Esophagus muscularis mucosa (tissue), 4 donors: ENCODE measurements around the gene TMEM154. TPM values are rescaled to one million over a fixed set of nuclear protein-coding genes. Genes with fewer than 3 reads are reported as not detected.
A peak's percentile ranks its signal among the peaks of the same experiment; 100 is the strongest.

Experiments
- DNase-seq: peaks from one replicate; pipeline ENCODE4 v3.0.0-alpha.2; 2017; ENCODE audit errors: extremely low spot score
- H3K27ac ChIP-seq, 4 donors: fragments of 200-600 bp; sonication (generic); replicated peaks in 1 of 4; 1 replicate in 3 of 4; 2 replicates in 1 of 4; pipeline ENCODE4 v1.5.1; 2016 to 2019; ENCODE audit warnings: mild to moderate bottlenecking in 1 of 4
- H3K27me3 ChIP-seq, 4 donors: fragments of 200-600 bp; sonication (generic); one replicate each; pipeline versions ENCODE4 v1.5.1 to v1.6.0; 2016 to 2019
- H3K36me3 ChIP-seq, 4 donors: fragments of 200-600 bp; sonication (generic); one replicate each; pipeline ENCODE4 v1.5.1; 2016 to 2019
- H3K4me1 ChIP-seq, 4 donors: fragments of 200-600 bp; sonication (generic); one replicate each; pipeline ENCODE4 v1.5.1; 2016 to 2019
- H3K4me3 ChIP-seq, 4 donors: fragments of 200-600 bp; sonication (generic); 1 replicate in 2 of 4; 2 replicates in 2 of 4; pipeline ENCODE4 v1.5.1; 2016 to 2019; ENCODE audit warnings: mild to moderate bottlenecking in 4 of 4, moderate library complexity in 1 of 4
- H3K9me3 ChIP-seq, 4 donors: fragments of 200-600 bp; sonication (generic); 1 replicate in 3 of 4; 2 replicates in 1 of 4; pipeline ENCODE4 v1.5.1; 2016 to 2019
- EP300 ChIP-seq: sonication (generic); formaldehyde crosslinking; IDR thresholded peaks from one replicate; pipeline ENCODE4 v1.6.1; 2017; ENCODE audit warnings: antibody characterized with exemption
- POLR2A ChIP-seq: fragments of 450-650 bp; IDR thresholded peaks from one replicate; pipeline ENCODE4 v1.6.1; 2017; ENCODE audit warnings: antibody characterized with exemption, moderate library complexity, mild to moderate bottlenecking, low read depth
- POLR2AphosphoS5 ChIP-seq, 2 donors: sonication (generic); formaldehyde crosslinking; IDR thresholded peaks; one replicate each; pipeline ENCODE4 v1.6.1; 2017; ENCODE audit warnings: antibody characterized with exemption in 2 of 2
- WGBS: methylation state at CpG from one replicate; pipeline ENCODE4 v1.1.5; 2018; 5-methylcytosine and 5-hydroxymethylcytosine counted together
- intact Hi-C: fragments of 100-400 bp; cut with DNase I; formaldehyde crosslinking; loops from one replicate; pipeline ENCODE4 v1.15.1; 2023
- total RNA-seq, 4 donors: library from RNA; depleted of rRNA; stranded (reverse); fragments of >200 nt; gene quantifications; one replicate each; pipeline versions ENCODE4 v1.1.0 to v1.2.1, GENCODE V29; 2016
- TF ChIP-seq, protein P1 (sequence below), 3 experiments: fragments of 200-600 bp in 2 of 3; fragments of 450-650 bp in 1 of 3; sonication (generic) in 2 of 3; IDR thresholded peaks; one replicate each; pipeline ENCODE4 v1.5.1; 2017 to 2019; ENCODE audit warnings: antibody characterized with exemption in 3 of 3, mild to moderate bottlenecking in 2 of 3, moderate library complexity in 1 of 3

TMEM154 gene
- total RNA-seq, 4 donors from 2014 or later: 1.1 to 2.9 (median 2.3) TPM

DNA sequence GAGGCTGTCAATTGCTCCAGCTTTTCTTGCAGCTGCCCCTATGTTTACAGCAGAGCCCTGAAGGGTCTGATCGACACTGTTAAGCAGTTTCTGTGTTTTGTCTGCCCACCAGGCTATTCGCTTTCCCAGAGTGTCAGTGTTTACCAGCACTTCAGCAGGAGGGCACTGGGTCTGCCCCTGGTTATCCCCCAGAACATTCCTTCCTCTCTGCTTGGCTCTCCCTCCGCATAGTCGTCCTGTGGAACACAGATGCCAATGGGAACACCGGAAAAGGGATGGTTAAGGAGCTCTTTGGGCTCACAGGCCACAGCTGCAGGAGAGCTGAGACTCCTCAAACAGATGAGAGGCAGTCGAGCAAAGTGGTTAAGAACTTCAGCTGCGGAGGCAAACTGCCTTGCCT lies 72.6 kb downstream of the TMEM154 start:
- H3K36me3 ChIP-seq: no peaks in the 10 kb centered on the region
- H3K4me1 ChIP-seq: peaks cover 0 to 22% (median 17%) of the 10 kb centered on the region in 4 donors
- H3K4me3 ChIP-seq: no peak overlapping the region
- H3K9me3 ChIP-seq: no peaks in the 10 kb centered on the region
- no peak for DNase-seq
- WGBS: 63% methylated on average over 7 of the region's 7 CpGs
- TF ChIP-seq, protein P1, sequence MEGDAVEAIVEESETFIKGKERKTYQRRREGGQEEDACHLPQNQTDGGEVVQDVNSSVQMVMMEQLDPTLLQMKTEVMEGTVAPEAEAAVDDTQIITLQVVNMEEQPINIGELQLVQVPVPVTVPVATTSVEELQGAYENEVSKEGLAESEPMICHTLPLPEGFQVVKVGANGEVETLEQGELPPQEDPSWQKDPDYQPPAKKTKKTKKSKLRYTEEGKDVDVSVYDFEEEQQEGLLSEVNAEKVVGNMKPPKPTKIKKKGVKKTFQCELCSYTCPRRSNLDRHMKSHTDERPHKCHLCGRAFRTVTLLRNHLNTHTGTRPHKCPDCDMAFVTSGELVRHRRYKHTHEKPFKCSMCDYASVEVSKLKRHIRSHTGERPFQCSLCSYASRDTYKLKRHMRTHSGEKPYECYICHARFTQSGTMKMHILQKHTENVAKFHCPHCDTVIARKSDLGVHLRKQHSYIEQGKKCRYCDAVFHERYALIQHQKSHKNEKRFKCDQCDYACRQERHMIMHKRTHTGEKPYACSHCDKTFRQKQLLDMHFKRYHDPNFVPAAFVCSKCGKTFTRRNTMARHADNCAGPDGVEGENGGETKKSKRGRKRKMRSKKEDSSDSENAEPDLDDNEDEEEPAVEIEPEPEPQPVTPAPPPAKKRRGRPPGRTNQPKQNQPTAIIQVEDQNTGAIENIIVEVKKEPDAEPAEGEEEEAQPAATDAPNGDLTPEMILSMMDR (IDR thresholded peaks at IDR 0.05): no peak
- TF ChIP-seq POLR2A: no peak
- H3K27ac ChIP-seq: no peak overlapping the region
- intact Hi-C loops: no loop called here
- H3K27me3 ChIP-seq: no peaks in the 10 kb centered on the region

DNA sequence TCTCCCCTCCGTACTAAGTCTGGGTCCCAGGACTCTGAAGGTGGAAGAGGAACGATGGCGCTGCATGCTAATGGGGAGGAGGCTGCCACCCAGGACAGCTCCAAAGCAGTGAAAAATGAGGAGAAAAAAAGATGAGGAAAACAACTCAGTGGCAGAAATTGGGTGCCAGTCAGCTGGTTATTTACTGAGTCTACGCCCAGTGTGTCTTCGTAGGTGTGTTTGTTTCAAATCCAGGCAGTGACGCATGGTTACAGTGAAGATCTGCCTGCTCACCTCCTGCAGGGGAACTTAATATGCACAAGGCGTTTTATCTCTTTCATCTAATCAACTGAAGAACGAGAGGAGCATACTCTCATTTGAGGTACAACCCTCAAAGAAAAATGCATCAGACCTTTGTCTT lies 73.0 kb downstream of the TMEM154 start:
- WGBS: 46% methylated on average over 8 of the region's 8 CpGs
- Histone ChIP-seq H3K27ac (no peak overlapping the region), H3K27me3 (no peaks in the 10 kb centered on the region)

DNA sequence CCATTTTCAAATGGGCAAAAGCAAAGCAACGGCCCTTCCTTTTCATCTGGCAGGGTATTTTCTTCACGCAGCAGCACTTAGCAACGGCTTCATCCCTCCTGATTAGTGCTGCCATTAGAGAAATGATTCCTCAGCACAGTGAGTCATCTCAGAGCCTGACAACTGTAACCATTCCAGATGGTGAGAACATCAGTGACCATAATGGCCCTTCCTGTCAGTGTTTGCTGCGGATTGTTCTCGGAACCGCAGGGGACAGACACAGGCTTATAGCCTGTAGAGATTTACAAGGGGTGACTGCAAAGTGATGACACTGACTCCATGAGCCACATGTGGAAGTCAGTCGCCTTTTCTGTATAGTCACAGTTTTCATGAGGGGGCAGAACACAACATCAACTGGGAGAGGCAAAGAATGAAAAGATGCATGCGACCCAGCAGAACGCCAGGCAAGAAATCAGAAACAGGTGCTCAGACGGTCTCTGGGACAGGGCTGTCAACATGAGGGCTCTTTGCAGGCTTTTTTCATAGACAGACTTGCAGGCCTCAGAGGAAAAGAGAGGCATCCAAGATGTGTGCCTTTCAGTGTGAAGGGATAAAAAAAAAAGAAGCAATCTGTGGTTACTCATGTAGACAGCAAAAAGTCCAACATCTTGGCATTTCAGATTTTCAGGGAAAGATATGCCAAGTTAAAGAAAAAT lies 74.0 kb downstream of the TMEM154 start:
- peaks cover 0 to 22% (median 17%) of the 10 kb centered on the region in 4 donors for H3K4me1 ChIP-seq
- no peaks in the 10 kb centered on the region for H3K9me3 ChIP-seq
- H3K27ac ChIP-seq: peak overlapping the region in 1 of 4 donors; percentile 62
- H3K4me3 ChIP-seq: no peak overlapping the region
- WGBS: 60% methylated on average over 10 of the region's 10 CpGs
- TF ChIP-seq POLR2AphosphoS5 (IDR thresholded peaks at IDR 0.05): no peak
- TF ChIP-seq EP300: no peak
- no peak for TF ChIP-seq POLR2A
- TF ChIP-seq, protein P1 (IDR thresholded peaks at IDR 0.05): no peak
- H3K36me3 ChIP-seq: no peaks in the 10 kb centered on the region
- DNase-seq: no peak
- no peaks in the 10 kb centered on the region for H3K27me3 ChIP-seq
- intact Hi-C loops: no loop called here

More for the DNA sequence above, 73.0 kb downstream of the TMEM154 start:
- Histone ChIP-seq H3K4me1 (peaks cover 0 to 22% (median 17%) of the 10 kb centered on the region in 4 donors), H3K4me3 (no peak overlapping the region), H3K36me3 (no peaks in the 10 kb centered on the region), H3K9me3 (no peaks in the 10 kb centered on the region)
- intact Hi-C loops: no loop called here
- peak; percentile 50 for DNase-seq
- TF ChIP-seq POLR2A (no peak), EP300 (no peak), POLR2AphosphoS5 (IDR thresholded peaks at IDR 0.05) (no peak)
- TF ChIP-seq, protein P1 (IDR thresholded peaks at IDR 0.05): no peak

DNA sequence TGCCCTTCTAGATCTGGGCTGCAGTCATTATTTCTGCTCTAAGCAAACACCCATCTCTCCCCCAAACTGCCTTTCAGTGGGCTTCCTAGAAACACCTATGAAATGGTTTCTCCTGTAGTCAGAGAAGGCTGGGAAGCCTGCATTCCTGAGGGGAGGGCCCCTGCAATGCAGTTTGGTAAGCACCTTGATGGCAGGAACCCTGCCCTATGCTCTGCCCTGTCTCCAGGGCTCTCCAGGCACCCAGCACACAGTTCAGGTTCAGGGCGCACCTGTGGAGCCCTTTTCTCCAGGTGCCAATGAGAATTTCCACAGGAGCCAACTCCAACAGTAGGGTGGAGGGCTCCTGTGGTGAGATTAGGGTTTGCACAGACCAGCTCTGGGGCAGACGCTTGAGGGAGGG lies 74.8 kb downstream of the TMEM154 start:
- 90% methylated on average over 2 of the region's 2 CpGs for WGBS
- Histone ChIP-seq H3K36me3 (no peaks in the 10 kb centered on the region), H3K4me3 (no peak overlapping the region), H3K9me3 (no peaks in the 10 kb centered on the region), H3K27ac (peak overlapping the region in 1 of 4 donors; percentile 8), H3K4me1 (peaks cover 0 to 22% (median 17%) of the 10 kb centered on the region in 4 donors), H3K27me3 (no peaks in the 10 kb centered on the region)
- no peak for DNase-seq
- TF ChIP-seq, protein P1 (IDR thresholded peaks at IDR 0.05): no peak
- TF ChIP-seq POLR2A (no peak), POLR2AphosphoS5 (IDR thresholded peaks at IDR 0.05) (no peak), EP300 (no peak)
- intact Hi-C loops: no loop called here

DNA sequence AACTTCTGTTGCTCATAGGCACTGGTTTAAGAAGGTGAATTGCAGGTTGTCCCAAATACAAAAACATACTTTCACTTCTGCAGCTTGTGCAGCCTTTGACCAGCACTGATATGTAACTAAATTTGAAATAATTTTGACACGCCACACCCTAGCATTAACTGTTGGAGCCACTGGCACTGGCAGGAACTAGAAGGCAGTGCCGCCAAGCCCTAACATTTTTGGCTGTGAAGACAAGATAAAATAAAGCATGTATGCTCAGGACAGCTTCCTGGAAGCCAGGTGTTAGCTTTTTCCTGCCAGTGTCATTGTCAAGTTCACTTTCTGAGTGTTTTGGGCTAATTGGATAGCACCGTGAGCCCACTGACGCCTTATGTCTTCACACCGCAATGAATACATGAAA lies 78.6 kb downstream of the TMEM154 start:
- Histone ChIP-seq H3K27me3 (no peaks in the 10 kb centered on the region), H3K4me3 (no peak overlapping the region), H3K27ac (no peak overlapping the region), H3K9me3 (no peaks in the 10 kb centered on the region), H3K36me3 (no peaks in the 10 kb centered on the region), H3K4me1 (peaks cover 0 to 11% (median 7%) of the 10 kb centered on the region in 4 donors)
- no peak for DNase-seq
- 81% methylated on average over 5 of the region's 5 CpGs for WGBS
- intact Hi-C loops: no loop called here
- TF ChIP-seq, protein P1 (IDR thresholded peaks at IDR 0.05): no peak
- TF ChIP-seq POLR2A (no peak), EP300 (no peak), POLR2AphosphoS5 (IDR thresholded peaks at IDR 0.05) (no peak)
